Endothelial cell of umbilical vein (primary cell): ENCODE results near the gene ATP10A.

Experiments
- CTCF ChIP-seq, 2 donors: IDR thresholded peaks; 1 replicate in 1 of 2; 2 replicates in 1 of 2; pipeline ENCODE4 v1.5.1; 2011; ENCODE audit warnings: low read length in 2 of 2, mild to moderate bottlenecking in 2 of 2, moderate library complexity in 2 of 2, control low read depth in 1 of 2, inconsistent platforms in 1 of 2, low read depth in 1 of 2; ENCODE audit not compliant: insufficient read depth in 1 of 2; ENCODE audit errors: extremely low read depth in 1 of 2
- EZH2 ChIP-seq: IDR thresholded peaks from 2 replicates; pipeline ENCODE4 v1.6.1; 2012; ENCODE audit warnings: borderline replicate concordance, low read depth, mild to moderate bottlenecking, moderate library complexity, low read length, inconsistent platforms; ENCODE audit not compliant: severe bottlenecking
- FOS ChIP-seq: IDR thresholded peaks from 2 replicates; pipeline ENCODE4 v1.6.1; 2011; ENCODE audit warnings: mild to moderate bottlenecking, low read length, moderate library complexity, borderline replicate concordance; ENCODE audit not compliant: insufficient read depth
- GATA2 ChIP-seq: IDR thresholded peaks from 2 replicates; pipeline ENCODE4 v1.7.0; 2011; ENCODE audit warnings: low read depth, mild to moderate bottlenecking, moderate library complexity, mixed read lengths, low read length; ENCODE audit not compliant: insufficient read length, insufficient read depth
- MAX ChIP-seq: IDR thresholded peaks from 2 replicates; pipeline ENCODE4 v1.6.1; 2011; ENCODE audit not compliant: insufficient read depth, insufficient read length
- POLR2A ChIP-seq: IDR thresholded peaks from 2 replicates; pipeline ENCODE4 v1.6.1; 2012; ENCODE audit warnings: low read depth, mild to moderate bottlenecking, control low read depth, low read length
- POLR2AphosphoS5 ChIP-seq: IDR thresholded peaks from 2 replicates; pipeline ENCODE4 v1.6.1; 2012; ENCODE audit warnings: low read depth, mild to moderate bottlenecking, control low read depth, low read length, moderate library complexity; ENCODE audit not compliant: insufficient read depth

- no peak for TF ChIP-seq CTCF (IDR thresholded peaks at IDR 0.05; ENCODE audit: extremely low read depth in 1 of 2, insufficient read depth in 1 of 2, low read depth in 1 of 2, low read length in 2 of 2)
- TF ChIP-seq MAX: no peak
- TF ChIP-seq POLR2AphosphoS5: no peak
- TF ChIP-seq EZH2: no peak
- TF ChIP-seq FOS: no peak
- no peak for TF ChIP-seq POLR2A
- TF ChIP-seq GATA2: no peak
These were observed 176.3 kb downstream of the ATP10A start for GRCh38 chr15:25686780-25687179.
